Sigmoid colon (tissue), 4 donors: ENCODE results near the gene FOXN4.

Experiments
- EP300 ChIP-seq, 4 donors: sonication (generic); formaldehyde crosslinking; IDR thresholded peaks; one replicate each; pipeline ENCODE4 v1.6.1; 2017; ENCODE audit warnings: antibody characterized with exemption in 4 of 4
- POLR2A ChIP-seq, 2 donors: fragments of 450-650 bp; IDR thresholded peaks; one replicate each; pipeline ENCODE4 v1.6.1; 2016; ENCODE audit warnings: antibody characterized with exemption in 2 of 2, mild to moderate bottlenecking in 2 of 2, moderate library complexity in 2 of 2
- TF ChIP-seq, protein P1 (sequence below), 4 experiments: fragments of 450-650 bp in 3 of 4; fragments of 200-600 bp in 1 of 4; IDR thresholded peaks; one replicate each; pipeline ENCODE4 v1.5.1; 2016 to 2019; ENCODE audit warnings: antibody characterized with exemption in 4 of 4, mild to moderate bottlenecking in 3 of 4, moderate library complexity in 2 of 4

DNA sequence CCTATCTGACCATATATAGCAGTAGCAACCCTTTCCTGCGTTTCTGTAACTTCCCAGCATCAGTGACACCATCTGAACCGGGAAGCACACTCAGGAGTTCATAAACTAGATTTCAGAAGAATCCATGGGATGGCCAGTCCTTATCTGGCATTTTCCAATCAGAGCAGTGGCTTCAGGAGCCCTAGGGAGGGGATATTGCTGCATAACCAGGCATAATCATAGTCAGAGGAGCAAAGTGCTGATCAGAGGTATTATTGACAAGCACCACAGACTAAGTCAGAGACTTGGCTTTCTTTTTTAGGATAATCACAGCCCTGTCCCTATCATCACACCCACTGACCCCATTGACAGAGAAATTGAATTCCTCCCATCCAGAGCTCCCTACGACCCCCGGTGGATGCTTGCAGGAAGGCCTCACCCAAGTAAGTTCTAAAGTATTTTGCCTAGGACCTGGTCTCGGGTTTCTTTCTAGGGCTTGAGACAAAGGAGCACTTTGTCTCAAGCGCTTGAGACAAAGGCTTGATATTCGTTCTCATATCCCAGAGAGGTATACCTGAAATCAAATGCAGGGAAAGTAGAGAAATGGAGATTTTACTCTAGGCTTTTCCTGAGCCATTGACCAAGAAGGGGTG lies 55.1 kb downstream of the FOXN4 start:
- TF ChIP-seq, protein P1, sequence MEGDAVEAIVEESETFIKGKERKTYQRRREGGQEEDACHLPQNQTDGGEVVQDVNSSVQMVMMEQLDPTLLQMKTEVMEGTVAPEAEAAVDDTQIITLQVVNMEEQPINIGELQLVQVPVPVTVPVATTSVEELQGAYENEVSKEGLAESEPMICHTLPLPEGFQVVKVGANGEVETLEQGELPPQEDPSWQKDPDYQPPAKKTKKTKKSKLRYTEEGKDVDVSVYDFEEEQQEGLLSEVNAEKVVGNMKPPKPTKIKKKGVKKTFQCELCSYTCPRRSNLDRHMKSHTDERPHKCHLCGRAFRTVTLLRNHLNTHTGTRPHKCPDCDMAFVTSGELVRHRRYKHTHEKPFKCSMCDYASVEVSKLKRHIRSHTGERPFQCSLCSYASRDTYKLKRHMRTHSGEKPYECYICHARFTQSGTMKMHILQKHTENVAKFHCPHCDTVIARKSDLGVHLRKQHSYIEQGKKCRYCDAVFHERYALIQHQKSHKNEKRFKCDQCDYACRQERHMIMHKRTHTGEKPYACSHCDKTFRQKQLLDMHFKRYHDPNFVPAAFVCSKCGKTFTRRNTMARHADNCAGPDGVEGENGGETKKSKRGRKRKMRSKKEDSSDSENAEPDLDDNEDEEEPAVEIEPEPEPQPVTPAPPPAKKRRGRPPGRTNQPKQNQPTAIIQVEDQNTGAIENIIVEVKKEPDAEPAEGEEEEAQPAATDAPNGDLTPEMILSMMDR (IDR thresholded peaks at IDR 0.05): no peak
- TF ChIP-seq POLR2A (IDR thresholded peaks at IDR 0.05) (no peak), EP300 (IDR thresholded peaks at IDR 0.05) (no peak)
